Activated CD4-positive, alpha-beta T cell treated with anti-CD3 and anti-CD28 coated beads, Interleukin-2, Interleukin-6, amounts not matched to agents 100 ng/mL and 50 ng/mL, durations not matched to agents 16 hours and 8 hours (primary cell): ENCODE results near the gene LMF2.

Source experiments
- DNase-seq: peaks from one replicate; pipeline ENCODE4 v3.0.0-alpha.2; 2020

Gene LMF2

DNA sequence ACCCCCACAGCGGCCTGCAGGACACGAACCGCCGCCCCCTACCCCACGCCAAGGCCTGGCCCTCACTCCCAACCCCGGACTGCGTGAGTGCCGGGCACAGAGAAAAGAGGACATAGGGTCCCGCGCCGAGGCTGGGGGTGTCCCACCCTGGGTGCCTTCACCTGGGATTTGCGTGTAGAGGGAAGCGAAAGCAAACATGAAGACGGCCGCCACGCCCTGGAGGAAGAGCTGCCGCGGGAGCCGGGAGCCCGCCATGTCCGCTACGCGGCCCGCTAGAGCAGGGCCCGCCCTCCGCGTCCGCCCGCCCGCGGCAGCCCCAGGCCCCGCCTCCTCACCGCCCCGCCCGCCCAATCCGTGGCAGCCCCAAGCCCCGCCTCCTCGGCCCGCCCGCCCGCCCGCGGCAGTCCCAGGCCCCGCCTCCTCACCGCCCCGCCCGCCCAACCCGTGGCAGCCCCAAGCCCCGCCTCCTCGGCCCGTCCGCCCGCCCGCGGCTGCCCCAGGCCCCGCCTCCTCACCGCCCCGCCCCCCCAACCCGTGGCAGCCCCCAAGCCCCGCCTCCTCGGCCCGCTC, at the start of gene LMF2:
LMF2 (minus strand) TSS at position 282 of the 570 bp plus-strand sequence; CDS start at position 255, 27 bp downstream.
- DNase-seq: peak; percentile 95

DNA sequence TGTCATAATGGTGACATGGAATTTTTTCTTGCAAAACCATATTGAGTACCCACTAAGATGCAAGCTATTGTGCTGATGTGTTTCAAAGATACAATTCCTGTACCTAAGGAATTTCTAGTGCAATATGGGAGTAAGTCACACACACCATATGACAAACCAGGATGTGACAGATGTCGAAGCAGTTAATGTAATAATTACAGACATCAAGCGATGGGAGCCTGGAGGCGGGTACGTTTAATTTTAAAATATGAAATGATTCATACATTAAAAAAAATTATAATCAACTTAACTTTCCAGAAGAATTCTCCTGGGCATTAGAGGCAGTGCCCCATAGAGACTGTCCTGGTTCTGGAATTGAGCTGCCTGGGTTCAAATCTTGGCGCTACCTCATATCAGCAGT, 49.2 kb upstream of the LMF2 start:
- no peak for DNase-seq

GRCh38 chr22:50553310-50553709, 45.8 kb upstream of the LMF2 start:
- no peak for DNase-seq

DNA sequence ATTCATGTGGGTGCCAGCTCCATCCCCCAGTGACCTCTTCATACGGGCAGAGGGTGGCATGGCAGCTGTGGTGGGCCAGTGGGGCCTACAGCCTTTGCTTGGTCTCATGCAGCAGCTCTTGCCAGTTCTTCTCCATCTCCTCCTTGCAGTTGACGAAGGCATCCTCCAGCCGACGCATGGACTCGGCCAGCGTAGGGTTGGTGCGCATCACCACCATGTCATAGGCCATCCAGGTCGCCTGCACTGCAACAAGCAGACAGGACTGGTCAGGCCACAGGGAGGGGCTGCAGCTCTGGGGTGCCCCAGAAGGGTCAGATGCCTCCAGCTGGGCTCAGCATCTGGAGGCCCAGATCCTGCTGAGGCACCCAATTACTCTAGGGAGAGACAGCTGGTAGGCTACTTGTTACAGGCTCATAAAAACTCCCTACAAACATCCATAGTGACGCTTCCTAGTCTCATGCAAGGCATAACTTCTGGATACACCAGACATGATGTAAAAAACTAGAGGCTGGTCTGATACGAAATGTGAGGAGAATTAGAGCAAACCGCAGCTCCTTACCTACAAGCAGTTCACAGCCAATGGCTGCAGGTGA, 43.8 kb upstream of the LMF2 start:
- no peak for DNase-seq

- DNase-seq: no peak
These were observed 42.9 kb upstream of the LMF2 start for GRCh38 chr22:50550395-50550794.

DNA sequence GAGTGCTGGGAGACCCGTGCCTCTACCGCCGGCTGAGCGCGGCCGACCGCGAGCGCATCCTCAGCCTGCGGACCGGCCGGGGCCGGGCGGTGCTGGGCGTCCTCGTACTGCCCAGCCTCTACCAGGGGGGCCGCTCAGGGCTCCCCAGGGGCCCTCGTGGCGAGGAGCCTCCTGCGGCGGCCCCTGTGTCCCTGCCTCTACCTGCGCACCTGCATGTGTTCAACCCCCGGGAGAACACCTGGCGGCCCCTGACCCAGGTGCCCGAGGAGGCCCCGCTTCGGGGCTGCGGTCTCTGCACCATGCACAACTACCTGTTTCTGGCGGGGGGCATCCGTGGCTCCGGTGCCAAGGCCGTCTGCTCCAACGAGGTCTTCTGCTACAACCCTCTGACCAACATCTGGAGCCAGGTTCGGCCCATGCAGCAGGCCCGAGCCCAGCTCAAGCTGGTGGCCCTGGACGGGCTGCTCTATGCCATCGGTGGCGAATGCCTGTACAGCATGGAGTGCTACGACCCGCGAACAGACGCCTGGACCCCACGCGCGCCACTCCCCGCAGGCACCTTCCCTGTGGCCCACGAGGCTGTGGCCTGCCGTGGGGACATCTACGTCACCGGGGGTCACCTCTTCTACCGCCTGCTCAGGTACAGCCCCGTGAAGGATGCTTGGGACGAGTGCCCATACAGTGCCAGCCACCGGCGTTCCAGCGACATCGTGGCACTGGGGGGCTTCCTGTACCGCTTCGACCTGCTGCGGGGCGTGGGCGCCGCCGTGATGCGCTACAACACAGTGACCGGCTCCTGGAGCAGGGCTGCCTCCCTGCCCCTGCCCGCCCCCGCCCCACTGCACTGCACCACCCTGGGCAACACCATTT, 41.7 kb upstream of the LMF2 start:
- no peak for DNase-seq

DNA sequence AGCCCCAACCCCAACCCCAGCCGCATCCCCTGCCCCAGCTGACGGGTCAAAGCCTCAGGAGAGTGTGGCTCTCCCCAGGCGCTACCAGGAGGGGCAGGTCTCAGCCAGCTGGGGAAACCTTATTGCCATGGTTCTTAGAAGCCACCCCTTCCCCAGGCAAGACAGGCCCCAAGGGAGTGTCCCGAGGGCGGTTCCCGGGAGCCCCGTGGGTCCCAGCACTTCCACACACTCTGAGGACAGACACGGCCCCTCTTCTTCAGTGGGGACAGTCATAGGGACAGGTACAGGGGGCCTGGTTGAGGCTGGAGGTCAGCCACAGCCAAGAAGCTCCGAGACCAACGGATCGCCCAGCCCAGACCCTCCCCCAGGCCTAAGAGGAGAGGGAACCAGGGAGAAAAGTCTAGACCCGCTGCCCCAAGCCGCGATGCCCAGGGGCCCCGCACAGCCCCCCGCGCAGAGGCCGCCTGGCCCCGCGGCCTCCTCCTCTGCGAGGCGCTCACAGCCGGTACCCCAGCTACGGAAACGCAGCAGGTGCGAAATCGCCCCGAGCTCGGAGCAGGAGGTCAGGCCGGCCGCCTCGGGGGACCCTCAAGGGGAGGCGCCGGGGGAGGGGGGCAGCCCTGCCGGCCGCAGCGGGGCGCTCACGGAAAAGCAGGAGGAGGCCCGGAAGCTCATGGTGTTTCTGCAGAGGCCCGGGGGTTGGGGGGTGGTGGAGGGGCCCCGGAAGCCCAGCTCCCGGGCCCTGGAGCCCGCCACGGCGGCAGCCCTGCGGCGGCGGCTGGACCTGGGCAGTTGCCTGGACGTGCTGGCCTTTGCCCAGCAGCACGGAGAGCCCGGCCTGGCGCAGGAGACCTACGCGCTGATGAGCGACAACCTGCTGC, 40.8 kb upstream of the LMF2 start:
- DNase-seq: peak; percentile 55

DNA sequence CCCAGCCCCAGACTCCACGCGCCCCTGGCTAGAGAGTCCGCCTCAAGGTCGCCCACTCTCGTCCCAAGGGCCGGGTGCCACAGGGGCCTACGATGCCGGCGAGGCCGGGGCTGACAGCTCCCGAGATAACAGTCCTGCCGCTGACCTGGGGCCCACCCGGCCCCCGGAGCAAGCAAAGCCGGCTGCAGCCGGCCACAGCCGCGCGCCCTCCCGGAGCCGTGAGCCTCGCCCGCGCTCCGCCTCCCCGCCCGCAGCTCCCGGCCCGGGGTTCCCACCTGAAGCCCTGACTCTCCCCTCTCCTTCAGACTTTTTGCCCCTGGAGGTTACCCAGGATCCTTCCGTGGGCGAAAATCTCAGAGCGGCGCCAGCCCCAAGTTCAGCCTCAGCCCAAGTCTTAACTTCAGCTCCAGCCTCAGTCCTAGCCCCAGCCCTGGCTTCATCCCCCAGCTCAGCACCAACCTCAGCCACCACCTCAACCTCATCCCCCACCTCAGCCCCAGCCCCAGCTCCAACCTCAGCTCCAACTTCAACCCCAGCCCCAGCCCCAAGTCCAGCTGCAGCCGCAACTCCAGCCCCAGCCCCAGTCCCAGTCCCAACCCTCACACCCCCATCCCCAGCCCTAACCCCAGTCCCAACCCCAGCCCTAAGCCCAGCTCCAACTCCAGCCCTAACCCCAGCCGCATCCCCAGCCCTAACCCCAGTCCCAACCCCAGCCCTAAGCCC, 39.9 kb upstream of the LMF2 start:
- no peak for DNase-seq

- no peak for DNase-seq
These were observed 39.1 kb upstream of the LMF2 start for GRCh38 chr22:50546326-50547262.

DNA sequence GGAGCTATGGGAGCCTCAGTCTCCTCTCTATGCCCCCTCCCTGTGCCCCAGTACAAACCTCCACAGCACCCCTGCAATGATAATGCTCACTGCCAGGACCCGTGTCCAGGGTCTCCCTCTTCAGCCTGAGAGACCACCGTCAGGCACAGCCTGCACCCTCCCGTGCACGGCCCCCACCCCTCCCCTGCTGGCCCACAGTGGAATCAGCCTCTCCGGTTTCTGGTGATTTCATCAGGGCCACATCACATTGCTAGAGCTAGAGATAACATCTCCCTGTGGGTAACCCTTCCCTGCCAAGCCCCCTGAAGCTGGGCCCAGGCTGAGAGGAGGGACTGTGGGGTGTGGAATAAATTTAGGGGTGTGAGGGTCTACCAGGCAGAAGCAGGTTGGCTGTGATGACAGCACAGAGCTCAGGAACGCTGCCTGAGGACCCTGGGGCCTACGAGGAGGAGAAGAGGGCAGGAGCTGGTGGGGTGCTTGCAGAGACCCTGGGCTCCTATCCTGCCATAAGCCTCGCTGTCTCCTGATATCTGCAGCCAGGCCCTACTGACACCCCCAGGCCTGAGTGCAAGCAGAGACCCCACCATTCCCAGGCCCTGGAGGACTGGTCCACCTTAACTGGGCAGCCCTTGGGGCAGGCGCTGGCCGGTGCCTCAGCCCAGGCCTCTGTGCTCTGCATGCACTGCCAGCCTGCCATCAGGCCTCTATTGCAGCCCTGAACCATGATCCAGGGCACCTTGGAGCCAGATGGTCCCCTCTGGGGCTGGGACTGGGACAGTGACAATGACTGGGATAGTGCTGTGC, 38.2 kb upstream of the LMF2 start, which contains the start of gene KLHDC7B:
KLHDC7B (plus strand) TSS at position 378 of the 804 bp plus-strand sequence; CDS start at position 723, 345 bp downstream.
- DNase-seq: peak; percentile 65

DNA sequence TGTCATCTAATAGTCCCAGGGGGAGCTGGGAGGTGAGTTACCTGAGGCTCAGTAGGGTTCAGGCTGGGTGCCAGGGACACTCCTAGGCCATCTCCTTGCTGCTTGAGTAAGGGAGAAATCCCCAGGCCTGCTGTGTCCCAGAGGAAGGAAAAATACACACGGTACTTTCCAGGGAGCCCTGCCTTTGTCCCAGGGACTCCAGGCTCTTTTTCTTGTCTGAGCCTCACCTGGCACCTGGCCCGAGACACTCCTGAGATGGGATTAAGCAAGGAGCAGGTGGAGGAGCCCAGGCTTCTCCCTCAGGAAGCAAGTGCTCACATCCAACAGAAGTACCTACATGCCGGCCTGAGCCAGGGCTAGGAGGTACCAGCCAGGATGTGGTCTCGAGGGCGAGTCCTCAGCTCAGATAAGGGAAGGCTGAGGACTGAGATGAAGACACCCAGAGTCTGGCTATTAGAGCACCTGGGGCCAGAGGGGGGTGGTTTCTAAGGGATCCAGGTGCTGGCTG, 37.3 kb upstream of the LMF2 start:
- peak; percentile 67 for DNase-seq

DNA sequence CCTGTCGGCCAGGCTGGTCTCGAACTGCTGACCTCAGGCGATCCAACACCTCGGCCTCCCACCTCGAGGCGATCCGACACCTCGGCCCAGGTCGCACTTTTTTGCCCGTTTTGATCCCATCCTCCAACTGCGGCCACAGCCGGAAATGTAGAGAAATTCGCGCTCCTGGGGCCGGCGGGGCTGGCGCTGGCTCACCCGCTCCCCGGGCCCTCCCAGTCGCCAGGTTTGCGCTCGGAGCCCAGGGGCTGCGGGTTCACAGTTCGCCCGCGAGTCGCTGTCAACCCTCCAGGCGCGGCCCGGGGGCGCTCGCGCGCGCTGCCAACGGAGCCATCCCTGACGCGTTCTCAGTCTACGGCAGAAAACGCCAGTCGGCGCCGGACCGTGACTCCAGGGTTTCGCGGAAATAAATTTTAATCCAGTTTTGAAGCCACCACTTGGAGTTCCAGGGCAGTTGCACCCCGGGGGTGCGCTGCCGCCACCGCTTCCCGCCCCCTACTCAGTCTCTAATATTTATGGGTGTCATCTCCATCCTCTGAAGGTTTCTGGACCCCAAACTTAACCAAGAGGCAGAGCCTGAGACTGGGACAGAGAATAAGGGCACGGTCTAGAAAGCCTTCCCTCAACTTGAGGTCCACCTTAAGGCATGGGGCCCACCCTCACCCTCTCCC, 36.7 kb upstream of the LMF2 start:
- DNase-seq: peak; percentile 93

DNA sequence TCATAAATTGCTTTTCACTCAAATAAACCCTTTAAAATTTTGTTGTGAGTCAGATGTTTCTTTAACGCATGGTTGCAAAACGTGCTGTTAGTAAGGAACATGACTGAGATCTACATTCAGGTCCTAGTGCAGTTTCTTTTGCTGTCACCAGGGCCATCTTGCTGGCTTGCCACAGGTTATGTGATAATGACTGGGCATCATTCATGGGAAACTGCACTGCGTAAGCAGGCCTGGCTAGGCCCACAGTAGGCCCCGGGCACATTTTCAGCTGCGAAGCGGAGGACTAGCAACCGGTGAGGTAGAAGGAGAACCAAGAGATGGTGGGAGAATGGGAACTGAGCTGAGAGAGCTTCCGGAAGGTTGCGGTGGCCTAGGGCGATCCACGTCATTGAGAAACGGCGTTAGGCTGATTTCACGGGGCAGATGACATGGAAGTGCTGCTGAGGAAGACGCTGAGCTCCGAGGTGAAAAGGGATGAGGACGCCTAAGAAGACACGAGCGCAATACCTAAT, 35.0 kb upstream of the LMF2 start:
- peak; percentile 85 for DNase-seq

DNA sequence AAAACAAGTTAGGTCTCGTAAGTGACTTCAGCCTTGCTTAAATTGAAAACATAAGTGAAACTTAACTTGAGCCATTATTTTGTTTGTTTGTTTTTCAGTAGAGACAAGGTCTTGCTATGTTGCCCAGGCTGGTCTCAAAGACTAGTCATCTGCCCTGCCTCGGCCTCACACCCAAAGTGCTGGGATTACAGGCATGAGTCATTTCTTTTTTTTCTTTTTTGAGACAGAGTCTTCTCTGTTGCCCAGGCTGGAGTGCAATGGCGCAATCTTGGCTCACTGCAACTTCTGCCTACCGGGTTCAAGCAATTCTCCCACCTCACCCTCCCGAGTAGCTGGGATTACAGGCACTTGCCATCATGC, 34.1 kb upstream of the LMF2 start:
- DNase-seq: peak; percentile 91

- no peak for DNase-seq
These were observed 32.9 kb upstream of the LMF2 start for GRCh38 chr22:50540381-50540780.

GRCh38 chr22:50537765-50538164, 30.3 kb upstream of the LMF2 start:
- DNase-seq: no peak

DNA sequence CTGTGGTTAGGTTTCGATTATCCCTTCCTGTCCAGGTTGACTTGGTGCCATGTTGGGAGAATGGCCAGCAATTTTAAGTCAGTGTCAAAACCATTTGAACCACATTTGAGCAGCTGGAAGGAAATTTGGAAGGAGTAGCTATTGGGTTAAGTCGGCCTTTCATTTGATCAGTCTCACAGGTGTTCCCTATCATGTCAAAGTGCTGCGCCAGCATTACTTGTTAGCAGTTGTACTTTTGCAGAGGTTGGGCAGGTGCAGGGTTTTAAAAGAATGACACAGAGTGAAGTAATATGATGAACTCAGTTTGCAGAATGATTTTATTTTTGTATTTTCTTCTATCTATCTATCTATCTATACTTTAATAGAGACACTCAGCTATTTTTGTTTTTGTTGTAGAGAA, 28.7 kb upstream of the LMF2 start:
- DNase-seq: no peak

- no peak for DNase-seq
These were observed 27.6 kb upstream of the LMF2 start for GRCh38 chr22:50535113-50535512.
